Right atrium auricular region (tissue), 2 donors: Measurements from ENCODE around the gene ADAMTS16. TPM values are rescaled to one million over a fixed set of nuclear protein-coding genes. Genes with fewer than 3 reads are reported as not detected.

Source experiments
- DNase-seq: peaks from one replicate; pipeline ENCODE4 v3.0.0-alpha.2; 2019; ENCODE audit warnings: low spot score
- H3K27ac ChIP-seq, 2 donors: fragments of 200-600 bp; sonication (generic); 1 replicate in 1 of 2; 2 replicates in 1 of 2; pipeline ENCODE4 v1.5.1; 2016 to 2019
- H3K27me3 ChIP-seq, 2 donors: fragments of 200-600 bp; sonication (generic); one replicate each; pipeline versions ENCODE4 v1.5.1 to v1.6.0; 2017 to 2019
- H3K36me3 ChIP-seq: fragments of 200-600 bp; sonication (generic); one replicate; pipeline ENCODE4 v1.5.1; 2016
- H3K4me1 ChIP-seq, 2 donors: fragments of 200-600 bp; sonication (generic); one replicate each; pipeline versions ENCODE4 v1.5.1 to v1.6.0; 2017 to 2019
- H3K4me3 ChIP-seq, 2 donors: fragments of 200-600 bp; sonication (generic); 1 replicate in 1 of 2; 2 replicates in 1 of 2; pipeline ENCODE4 v1.5.1; 2017 to 2019; ENCODE audit warnings: mild to moderate bottlenecking in 1 of 2, moderate library complexity in 1 of 2
- H3K9me3 ChIP-seq, 2 donors: fragments of 200-600 bp; sonication (generic); one replicate each; pipeline ENCODE4 v1.5.1; 2019
- total RNA-seq, 2 donors: library from RNA; depleted of rRNA; stranded (reverse); fragments of >200 nt; gene quantifications; one replicate each; pipeline ENCODE4 v1.1.0, GENCODE V29; 2016
- TF ChIP-seq, protein P1 (sequence below), 2 donors: fragments of 200-600 bp; sonication (generic); IDR thresholded peaks; one replicate each; pipeline ENCODE4 v1.5.1; 2019; ENCODE audit warnings: antibody characterized with exemption in 2 of 2

Gene ADAMTS16
- total RNA-seq, 2 donors from 2014 or later, result not detected

DNA sequence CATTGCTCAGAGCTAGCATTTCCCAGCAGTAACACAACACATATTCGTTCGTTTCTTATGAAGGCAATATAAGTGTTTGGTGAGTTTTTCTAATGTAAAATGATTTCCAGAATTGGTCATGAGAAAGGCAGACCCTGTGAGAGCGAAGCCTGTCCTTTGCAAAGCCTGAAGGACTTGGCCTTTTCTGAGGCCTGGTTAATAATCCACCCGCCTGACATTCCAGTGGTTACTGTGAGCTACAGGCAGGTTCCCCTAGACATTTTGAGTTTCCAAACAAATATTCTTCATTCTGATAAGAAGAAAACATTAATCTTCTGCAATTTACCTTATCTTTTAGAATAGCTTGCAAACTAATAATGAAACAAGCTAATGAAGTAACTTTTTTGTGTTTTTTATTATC is 38.0 kb downstream of the ADAMTS16 start:
- Histone ChIP-seq H3K27me3 (no peaks in the 10 kb centered on the region), H3K36me3 (no peaks in the 10 kb centered on the region), H3K27ac (no peak overlapping the region), H3K4me1 (no peaks in the 10 kb centered on the region), H3K9me3 (peaks cover 0 to 12% of the 10 kb centered on the region in 2 donors), H3K4me3 (no peak overlapping the region)
- TF ChIP-seq, protein P1, sequence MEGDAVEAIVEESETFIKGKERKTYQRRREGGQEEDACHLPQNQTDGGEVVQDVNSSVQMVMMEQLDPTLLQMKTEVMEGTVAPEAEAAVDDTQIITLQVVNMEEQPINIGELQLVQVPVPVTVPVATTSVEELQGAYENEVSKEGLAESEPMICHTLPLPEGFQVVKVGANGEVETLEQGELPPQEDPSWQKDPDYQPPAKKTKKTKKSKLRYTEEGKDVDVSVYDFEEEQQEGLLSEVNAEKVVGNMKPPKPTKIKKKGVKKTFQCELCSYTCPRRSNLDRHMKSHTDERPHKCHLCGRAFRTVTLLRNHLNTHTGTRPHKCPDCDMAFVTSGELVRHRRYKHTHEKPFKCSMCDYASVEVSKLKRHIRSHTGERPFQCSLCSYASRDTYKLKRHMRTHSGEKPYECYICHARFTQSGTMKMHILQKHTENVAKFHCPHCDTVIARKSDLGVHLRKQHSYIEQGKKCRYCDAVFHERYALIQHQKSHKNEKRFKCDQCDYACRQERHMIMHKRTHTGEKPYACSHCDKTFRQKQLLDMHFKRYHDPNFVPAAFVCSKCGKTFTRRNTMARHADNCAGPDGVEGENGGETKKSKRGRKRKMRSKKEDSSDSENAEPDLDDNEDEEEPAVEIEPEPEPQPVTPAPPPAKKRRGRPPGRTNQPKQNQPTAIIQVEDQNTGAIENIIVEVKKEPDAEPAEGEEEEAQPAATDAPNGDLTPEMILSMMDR (IDR thresholded peaks at IDR 0.05), result no peak
- no peak for DNase-seq

DNA sequence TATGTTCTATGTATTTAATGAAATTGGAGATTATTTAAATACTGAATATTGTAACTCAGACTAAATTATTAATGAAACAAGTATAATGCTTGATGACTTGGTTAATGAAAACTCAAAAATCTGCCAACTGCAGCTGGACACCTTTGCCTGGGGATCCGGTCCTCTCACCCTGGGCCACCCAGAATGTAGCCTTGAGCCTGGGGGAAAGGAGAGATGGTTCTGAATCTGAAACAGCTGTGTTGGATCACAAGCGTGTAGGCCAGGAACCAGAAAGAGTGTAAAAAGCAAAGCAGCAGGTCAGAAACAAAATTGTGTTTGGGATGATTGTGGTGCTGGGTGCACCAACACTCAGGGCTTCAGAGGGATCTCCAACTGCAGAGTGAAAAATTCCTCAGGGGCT is 38.5 kb downstream of the ADAMTS16 start:
- H3K9me3 ChIP-seq, result peaks cover 0 to 11% of the 10 kb centered on the region in 2 donors
- H3K27me3 ChIP-seq, result no peaks in the 10 kb centered on the region
- DNase-seq, result no peak
- H3K4me1 ChIP-seq, result no peaks in the 10 kb centered on the region
- no peak overlapping the region for H3K27ac ChIP-seq
- no peak overlapping the region for H3K4me3 ChIP-seq
- H3K36me3 ChIP-seq, result no peaks in the 10 kb centered on the region
- TF ChIP-seq, protein P1 (IDR thresholded peaks at IDR 0.05), result no peak

DNA sequence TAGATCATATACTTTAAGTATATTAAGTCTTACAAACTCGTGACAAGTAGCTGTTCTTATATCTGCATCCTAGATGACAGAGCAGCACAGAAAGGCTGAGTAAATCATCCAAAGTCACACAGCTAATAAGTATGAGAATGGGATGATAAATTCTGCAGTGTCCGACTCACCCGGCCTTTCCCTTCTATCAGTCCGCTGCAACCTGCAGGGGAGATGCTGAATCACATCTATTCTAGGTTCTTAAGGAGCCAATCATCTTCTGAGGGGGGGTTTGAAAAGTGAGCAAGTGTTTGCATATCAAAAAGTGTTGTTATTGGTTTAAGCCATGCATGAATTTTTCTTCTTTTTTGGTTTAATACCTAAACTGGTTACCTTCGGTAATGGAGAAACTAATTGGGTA is 38.9 kb downstream of the ADAMTS16 start:
- TF ChIP-seq, protein P1 (IDR thresholded peaks at IDR 0.05), result no peak
- DNase-seq, result no peak
- no peaks in the 10 kb centered on the region for H3K36me3 ChIP-seq

DNA sequence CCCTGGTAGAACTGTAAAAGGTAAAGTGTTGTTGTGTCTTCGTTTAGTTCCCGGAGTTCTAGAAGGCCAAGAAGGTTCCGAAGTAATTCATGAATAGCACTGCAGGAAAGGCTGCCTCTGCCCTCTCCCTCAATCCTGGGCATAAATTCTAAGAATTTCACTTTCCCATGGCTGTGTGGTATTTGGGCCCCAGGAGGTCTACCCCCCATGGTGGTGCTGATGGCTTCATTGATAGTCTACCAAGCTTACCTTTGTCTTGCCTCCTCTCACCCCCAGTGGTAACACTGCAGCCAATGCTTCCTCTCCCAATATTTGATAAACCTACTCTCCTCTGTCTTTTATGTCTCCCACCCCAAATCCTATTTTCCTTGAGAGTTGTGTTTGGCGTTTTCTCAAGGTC is 39.5 kb downstream of the ADAMTS16 start:
- Histone ChIP-seq H3K27me3 (no peaks in the 10 kb centered on the region), H3K4me1 (no peaks in the 10 kb centered on the region), H3K9me3 (peaks cover 0 to 1% of the 10 kb centered on the region in 2 donors), H3K27ac (no peak overlapping the region), H3K36me3 (no peaks in the 10 kb centered on the region), H3K4me3 (no peak overlapping the region)
- DNase-seq, result no peak
- TF ChIP-seq, protein P1 (IDR thresholded peaks at IDR 0.05), result no peak

More for the DNA sequence above, 38.9 kb downstream of the ADAMTS16 start:
- Histone ChIP-seq H3K9me3 (peaks cover 0 to 6% of the 10 kb centered on the region in 2 donors), H3K27me3 (no peaks in the 10 kb centered on the region), H3K4me1 (no peaks in the 10 kb centered on the region), H3K27ac (no peak overlapping the region), H3K4me3 (no peak overlapping the region)

DNA sequence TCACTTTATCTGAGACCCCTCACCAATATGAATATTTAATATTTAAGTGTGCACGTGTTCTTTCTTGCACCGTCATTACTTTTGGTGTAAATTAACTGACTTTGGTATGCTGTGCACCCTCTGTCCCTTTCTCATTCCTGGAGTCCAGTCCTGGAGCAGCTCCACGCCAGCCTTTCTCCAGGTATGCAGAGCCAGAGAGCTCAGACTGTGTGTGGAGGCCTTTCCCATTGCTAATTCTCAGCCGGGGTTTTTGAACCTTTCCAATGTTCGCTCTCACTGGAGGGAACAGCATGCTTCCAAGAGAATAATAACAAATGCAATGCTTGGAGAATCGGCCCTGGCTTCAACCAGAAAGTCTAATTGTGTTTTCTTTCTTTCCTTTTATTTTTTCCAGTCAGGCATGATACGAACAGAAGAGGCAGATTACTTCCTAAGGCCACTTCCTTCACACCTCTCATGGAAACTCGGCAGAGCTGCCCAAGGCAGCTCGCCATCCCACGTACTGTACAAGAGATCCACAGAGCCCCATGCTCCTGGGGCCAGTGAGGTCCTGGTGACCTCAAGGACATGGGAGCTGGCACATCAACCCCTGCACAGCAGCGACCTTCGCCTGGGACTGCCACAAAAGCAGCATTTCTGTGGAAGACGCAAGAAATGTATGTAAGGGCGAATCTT is 41.7 kb downstream of the ADAMTS16 start:
- H3K4me1 ChIP-seq, result no peaks in the 10 kb centered on the region
- H3K27me3 ChIP-seq, result no peaks in the 10 kb centered on the region
- TF ChIP-seq, protein P1 (IDR thresholded peaks at IDR 0.05), result no peak
- no peaks in the 10 kb centered on the region for H3K36me3 ChIP-seq
- H3K4me3 ChIP-seq, result no peak overlapping the region
- DNase-seq, result no peak
- H3K27ac ChIP-seq, result no peak overlapping the region
- no peaks in the 10 kb centered on the region for H3K9me3 ChIP-seq
